GM18907 (cell line): Measurements from ENCODE around the gene STMP1.
"Not testable (repeated sequence)": the region's sequence is repeated elsewhere in the genome, so short reads cannot be mapped to it uniquely, and the experiment has no call there.

Source experiments
- ATAC-seq: cut with Tn5 transposase; IDR thresholded peaks from one replicate; pipeline ENCODE4 v1.9.1; 2021; ENCODE audit warnings: mild to moderate bottlenecking, moderate library complexity; ENCODE audit not compliant: unreplicated experiment

The STMP1 gene

GRCh38 chr7:135664046-135664589 is 1.8 kb downstream of the STMP1 start:
- no peak for ATAC-seq

- ATAC-seq, result no peak
Observed at GRCh38 chr7:135665042-135665441, 2.7 kb downstream of the STMP1 start.

GRCh38 chr7:135666156-135666555 is 3.8 kb downstream of the STMP1 start:
- ATAC-seq, result no peak

GRCh38 chr7:135666846-135667245 is 4.5 kb downstream of the STMP1 start:
- ATAC-seq, result no peak

GRCh38 chr7:135667626-135668025 is 5.3 kb downstream of the STMP1 start:
- ATAC-seq, result not testable (repeated sequence)

GRCh38 chr7:135668852-135669395 is 6.6 kb downstream of the STMP1 start:
- ATAC-seq, result not testable (repeated sequence)

GRCh38 chr7:135669774-135670173 is 7.5 kb downstream of the STMP1 start:
- ATAC-seq, result no peak

- ATAC-seq, result no peak
Observed at GRCh38 chr7:135670179-135670578, 7.9 kb downstream of the STMP1 start.

- ATAC-seq, result peak; percentile 85
Observed at GRCh38 chr7:135672560-135673359, 10.4 kb downstream of the STMP1 start.

- ATAC-seq, result no peak
Observed at GRCh38 chr7:135673360-135673706, 11.0 kb downstream of the STMP1 start.

GRCh38 chr7:135678612-135679575 is 16.6 kb downstream of the STMP1 start:
- no peak for ATAC-seq

- no peak for ATAC-seq
Observed at GRCh38 chr7:135681762-135682161, 19.4 kb downstream of the STMP1 start.

- ATAC-seq, result no peak
Observed at GRCh38 chr7:135682191-135682590, 19.9 kb downstream of the STMP1 start.

- no peak for ATAC-seq
Observed at GRCh38 chr7:135683609-135684008, 21.3 kb downstream of the STMP1 start.

- no peak for ATAC-seq
Observed at GRCh38 chr7:135684136-135684535, 21.8 kb downstream of the STMP1 start.

- no peak for ATAC-seq
Observed at GRCh38 chr7:135684699-135685098, 22.4 kb downstream of the STMP1 start.

- no peak for ATAC-seq
Observed at GRCh38 chr7:135685306-135686084, 23.2 kb downstream of the STMP1 start.

GRCh38 chr7:135687466-135687865 is 25.2 kb downstream of the STMP1 start:
- ATAC-seq, result no peak

- ATAC-seq, result no peak
Observed at GRCh38 chr7:135690566-135690965, 28.3 kb downstream of the STMP1 start.

GRCh38 chr7:135692055-135692454 is 29.7 kb downstream of the STMP1 start:
- no peak for ATAC-seq
